LNCAP (cell line): Measurements from ENCODE around the gene TRAPPC11.

Experiments used
- CTCF ChIP-seq: fragments of 450-650 bp; IDR thresholded peaks from 2 replicates; pipeline ENCODE4 v1.5.1; 2017; ENCODE audit warnings: mild to moderate bottlenecking

Gene TRAPPC11

GRCh38 chr4:183620421-183620820 is 38.7 kb upstream of the TRAPPC11 start:
- no peak for TF ChIP-seq CTCF

GRCh38 chr4:183621875-183622274 is 37.2 kb upstream of the TRAPPC11 start:
- no peak for TF ChIP-seq CTCF

- no peak for TF ChIP-seq CTCF
Measured at GRCh38 chr4:183624548-183624947, 34.5 kb upstream of the TRAPPC11 start.

GRCh38 chr4:183626168-183626567 is 32.9 kb upstream of the TRAPPC11 start:
- no peak for TF ChIP-seq CTCF

GRCh38 chr4:183627979-183628588 is 31.0 kb upstream of the TRAPPC11 start:
- TF ChIP-seq CTCF, result no peak

GRCh38 chr4:183631577-183632198 is 27.4 kb upstream of the TRAPPC11 start:
- no peak for TF ChIP-seq CTCF

GRCh38 chr4:183632689-183633088 is 26.4 kb upstream of the TRAPPC11 start:
- no peak for TF ChIP-seq CTCF
